SK-N-SH treated with all-trans-retinoic acid at 6 μM for 48 hours (cell line): ENCODE data around the gene RXFP4.
A peak's percentile ranks its signal among the peaks of the same experiment; 100 is the strongest.

Source experiments
- ATAC-seq: fragments of 200-7000 bp; cut with Tn5 transposase; 3 replicates; pipeline ENCODE4 v1.9.1; 2020; ENCODE audit warnings: mild to moderate bottlenecking, moderate library complexity
- ARNTL ChIP-seq: fragments of 450-650 bp; formaldehyde crosslinking; IDR thresholded peaks from 2 replicates; pipeline ENCODE4 v1.5.0; 2020; ENCODE audit warnings: low read depth, mild to moderate bottlenecking, moderate library complexity, borderline replicate concordance
- BACH2 ChIP-seq: fragments of 250-450 bp; sonication (Bioruptor Pico); IDR thresholded peaks from 2 replicates; pipeline ENCODE4 v1.9.0; 2021; ENCODE audit warnings: mild to moderate bottlenecking, borderline replicate concordance
- CREB5 ChIP-seq: fragments of 250-450 bp; sonication (Bioruptor Pico); IDR thresholded peaks from 2 replicates; pipeline ENCODE4 v1.5.1; 2020; ENCODE audit warnings: low read depth, mild to moderate bottlenecking, moderate library complexity
- CSDC2 ChIP-seq: fragments of 250-450 bp; sonication (Bioruptor Pico); IDR thresholded peaks from 2 replicates; pipeline ENCODE4 v1.5.0; 2020; ENCODE audit warnings: mild to moderate bottlenecking, moderate library complexity
- CSRNP3 ChIP-seq: fragments of 250-450 bp; sonication (Bioruptor Pico); IDR thresholded peaks from 2 replicates; pipeline ENCODE4 v1.5.1; 2021; ENCODE audit warnings: mild to moderate bottlenecking, moderate library complexity
- ESRRG ChIP-seq: fragments of 250-450 bp; sonication (Bioruptor Pico); IDR thresholded peaks from 2 replicates; pipeline ENCODE4 v1.6.1; 2021; ENCODE audit warnings: mild to moderate bottlenecking
- GLIS3 ChIP-seq: fragments of 250-450 bp; sonication (Bioruptor Pico); IDR thresholded peaks from 2 replicates; pipeline ENCODE4 v1.5.0; 2020; ENCODE audit warnings: mild to moderate bottlenecking, moderate library complexity
- ISL1 ChIP-seq: fragments of 250-450 bp; sonication (Bioruptor Pico); IDR thresholded peaks from 2 replicates; pipeline ENCODE4 v2.1.2; 2022; ENCODE audit warnings: mild to moderate bottlenecking, moderate library complexity
- OSR1 ChIP-seq: fragments of 250-450 bp; sonication (Bioruptor Pico); IDR thresholded peaks from 2 replicates; pipeline ENCODE4 v1.8.0; 2022; ENCODE audit warnings: moderate library complexity, mild to moderate bottlenecking, inconsistent platforms
- PATZ1 ChIP-seq: fragments of 250-450 bp; sonication (Bioruptor Pico); IDR thresholded peaks from 2 replicates; pipeline ENCODE4 v1.8.0; 2020; ENCODE audit warnings: mild to moderate bottlenecking, moderate library complexity, borderline replicate concordance
- POU6F1 ChIP-seq: fragments of 250-450 bp; sonication (Bioruptor Pico); IDR thresholded peaks from 2 replicates; pipeline ENCODE4 v1.8.0; 2021; ENCODE audit warnings: low read depth, mild to moderate bottlenecking, moderate library complexity, borderline replicate concordance
- PPARA ChIP-seq: fragments of 250-450 bp; sonication (Bioruptor Pico); IDR thresholded peaks from 2 replicates; pipeline ENCODE4 v1.5.0; 2020; ENCODE audit warnings: mild to moderate bottlenecking, borderline replicate concordance
- RARB ChIP-seq: fragments of 250-450 bp; sonication (Bioruptor Pico); IDR thresholded peaks from 2 replicates; pipeline ENCODE4 v1.8.0; 2021; ENCODE audit warnings: mild to moderate bottlenecking, moderate library complexity
- SNAI2 ChIP-seq: fragments of 250-450 bp; sonication (Bioruptor Pico); IDR thresholded peaks from 2 replicates; pipeline ENCODE4 v1.5.0; 2020; ENCODE audit warnings: mild to moderate bottlenecking, moderate library complexity
- TCF4 ChIP-seq: fragments of 250-450 bp; sonication (Bioruptor Pico); IDR thresholded peaks from 2 replicates; pipeline ENCODE4 v1.8.0; 2021; ENCODE audit warnings: mild to moderate bottlenecking, moderate library complexity, borderline replicate concordance
- TSHZ2 ChIP-seq: fragments of 250-450 bp; sonication (Bioruptor Pico); IDR thresholded peaks from 2 replicates; pipeline ENCODE4 v1.5.0; 2020; ENCODE audit warnings: mild to moderate bottlenecking, moderate library complexity
- ZFP3 ChIP-seq: fragments of 250-450 bp; sonication (Bioruptor Pico); IDR thresholded peaks from 2 replicates; pipeline ENCODE4 v1.5.0; 2020; ENCODE audit warnings: mild to moderate bottlenecking, moderate library complexity
- ZFP30 ChIP-seq: fragments of 450-650 bp; formaldehyde crosslinking; IDR thresholded peaks from 2 replicates; pipeline ENCODE4 v1.5.0; 2022; ENCODE audit warnings: mild to moderate bottlenecking, moderate library complexity

Gene RXFP4

GRCh38 chr1:155968670-155969069 lies 27.2 kb downstream of the RXFP4 start (continued):
- no peak for TF ChIP-seq ZFP30
- no peak for TF ChIP-seq CREB5 (CRISPR knock-in tag)

- TF ChIP-seq TCF4 (CRISPR knock-in tag) (no peak), BACH2 (CRISPR knock-in tag) (no peak), PPARA (CRISPR knock-in tag) (no peak), ESRRG (no peak), OSR1 (CRISPR knock-in tag) (no peak), ZFP30 (no peak), CREB5 (CRISPR knock-in tag) (no peak), PATZ1 (no peak), SNAI2 (CRISPR knock-in tag) (no peak), ZFP3 (no peak), POU6F1 (CRISPR knock-in tag) (no peak), TSHZ2 (no peak), CSRNP3 (CRISPR knock-in tag) (no peak), CSDC2 (CRISPR knock-in tag) (no peak), GLIS3 (CRISPR knock-in tag) (no peak), RARB (CRISPR knock-in tag) (no peak)
Measured at GRCh38 chr1:155969377-155969791, 27.9 kb downstream of the RXFP4 start.

GRCh38 chr1:155970531-155971167 lies 29.2 kb downstream of the RXFP4 start:
- ATAC-seq, result peak; percentile 88
- TF ChIP-seq CREB5 (CRISPR knock-in tag) (no peak), ARNTL (CRISPR knock-in tag) (no peak), PATZ1 (no peak), CSRNP3 (CRISPR knock-in tag) (no peak), TSHZ2 (no peak), ESRRG (no peak), OSR1 (CRISPR knock-in tag) (no peak), ISL1 (CRISPR knock-in tag) (no peak)

More at GRCh38 chr1:155969377-155969791, 27.9 kb downstream of the RXFP4 start:
- no peak for ATAC-seq
